GM23248 (cell line): ENCODE data around the gene SHQ1.

Experiments
- EZH2 ChIP-seq: fragments of 200-600 bp; sonication (generic); IDR thresholded peaks from 2 replicates; pipeline ENCODE4 v1.6.1; 2018; ENCODE audit warnings: antibody characterized with exemption, mild to moderate bottlenecking; ENCODE audit not compliant: insufficient read depth, poor library complexity, severe bottlenecking
- EZH2phosphoT487 ChIP-seq: fragments of 200-600 bp; sonication (generic); IDR thresholded peaks from 2 replicates; pipeline ENCODE4 v1.6.1; 2018; ENCODE audit warnings: antibody characterized with exemption, moderate library complexity, mild to moderate bottlenecking, low read depth; ENCODE audit not compliant: insufficient read depth

GRCh38 chr3:72769758-72770540, 78.3 kb downstream of the SHQ1 start:
- TF ChIP-seq EZH2 (no peak), EZH2phosphoT487 (no peak)
